Measurements from ENCODE around the gene CUX1.
A peak's percentile ranks its signal among the peaks of the same experiment; 100 is the strongest.
"Not testable (repeated sequence)": the region's sequence is repeated elsewhere in the genome, so short reads cannot be mapped to it uniquely, and the experiment has no call there.

CUX1 gene

DNA sequence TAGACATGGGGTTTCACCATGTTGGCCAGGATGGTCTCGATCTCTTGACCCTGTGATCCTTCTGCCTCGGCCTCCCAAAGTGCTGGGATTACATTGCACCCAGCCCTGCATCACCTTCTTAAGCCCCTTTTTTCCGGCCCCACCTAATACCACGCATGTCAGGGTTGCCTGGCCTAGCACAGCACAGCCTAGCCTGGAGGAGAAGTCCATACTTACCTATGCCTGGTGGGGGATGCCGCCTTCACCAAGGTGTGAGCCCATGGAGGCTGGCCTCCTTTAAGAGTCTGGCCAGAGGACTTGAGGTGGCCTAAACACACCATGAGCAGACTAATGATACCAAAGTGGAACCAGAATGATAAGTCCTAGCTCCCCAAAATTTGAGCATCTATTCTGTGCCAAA is 22.0 kb upstream of the CUX1 start:
- no peak for DNase-seq

DNA sequence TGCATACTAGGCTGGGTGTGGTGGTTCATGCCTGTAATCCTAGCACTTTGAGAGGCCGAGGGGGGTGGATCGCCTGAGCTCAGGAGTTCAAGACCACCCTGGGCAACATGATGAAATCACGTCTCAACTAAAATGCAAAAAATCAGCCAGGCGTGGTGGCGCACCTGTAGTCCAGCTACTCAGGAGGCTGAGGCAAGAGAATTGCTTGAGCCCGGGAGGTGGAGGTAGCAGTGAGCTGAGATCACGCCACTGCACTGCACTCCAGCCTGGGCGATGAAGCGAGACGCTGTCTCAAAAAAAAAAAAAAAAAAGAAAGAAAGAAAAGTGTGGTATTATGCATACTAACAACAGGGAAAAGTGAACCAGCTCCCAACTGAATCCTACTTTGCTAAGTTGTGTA is 19.3 kb upstream of the CUX1 start:
- not testable (repeated sequence) for DNase-seq

DNA sequence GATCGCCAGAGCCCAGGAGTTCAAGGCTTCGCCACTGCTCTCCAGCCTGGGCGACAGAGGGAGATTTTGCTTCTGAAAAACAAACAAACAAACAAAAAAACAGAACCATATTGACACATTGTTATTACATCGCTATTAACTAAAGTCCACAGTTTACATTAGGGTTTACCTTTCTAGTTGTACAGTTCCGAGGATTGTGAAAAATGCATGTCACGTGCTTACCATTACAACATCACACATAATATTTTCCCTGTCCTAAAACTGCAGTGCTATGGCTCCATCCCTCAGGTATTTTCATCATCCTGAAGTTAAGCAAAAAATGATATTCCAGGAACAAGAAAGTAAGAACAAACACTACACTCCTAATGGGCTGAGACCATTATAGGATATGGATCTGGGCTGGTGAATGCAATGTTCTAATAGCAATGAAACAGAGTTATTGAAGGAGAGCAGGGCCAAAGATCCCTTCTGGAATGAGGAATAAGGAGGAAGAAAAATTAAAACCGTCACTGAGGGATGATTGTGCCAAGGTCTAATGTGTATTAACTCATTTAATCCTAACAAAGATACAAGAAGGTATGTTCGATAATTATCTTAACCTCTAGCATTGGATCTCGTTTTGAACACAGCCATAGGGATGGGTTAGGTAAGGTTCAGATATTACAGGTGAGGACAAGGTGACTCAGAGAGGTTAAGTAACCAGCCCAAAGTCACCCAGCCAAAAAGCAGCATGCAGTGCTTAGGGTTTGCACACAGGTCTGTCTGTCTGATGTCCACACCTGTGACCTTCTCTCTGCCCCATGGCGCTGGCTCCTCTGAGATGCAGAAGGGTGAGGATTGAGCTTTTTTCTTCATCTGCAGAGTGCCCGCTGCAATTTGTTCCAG is 14.0 kb upstream of the CUX1 start:
- DNase-seq = no peak

DNA sequence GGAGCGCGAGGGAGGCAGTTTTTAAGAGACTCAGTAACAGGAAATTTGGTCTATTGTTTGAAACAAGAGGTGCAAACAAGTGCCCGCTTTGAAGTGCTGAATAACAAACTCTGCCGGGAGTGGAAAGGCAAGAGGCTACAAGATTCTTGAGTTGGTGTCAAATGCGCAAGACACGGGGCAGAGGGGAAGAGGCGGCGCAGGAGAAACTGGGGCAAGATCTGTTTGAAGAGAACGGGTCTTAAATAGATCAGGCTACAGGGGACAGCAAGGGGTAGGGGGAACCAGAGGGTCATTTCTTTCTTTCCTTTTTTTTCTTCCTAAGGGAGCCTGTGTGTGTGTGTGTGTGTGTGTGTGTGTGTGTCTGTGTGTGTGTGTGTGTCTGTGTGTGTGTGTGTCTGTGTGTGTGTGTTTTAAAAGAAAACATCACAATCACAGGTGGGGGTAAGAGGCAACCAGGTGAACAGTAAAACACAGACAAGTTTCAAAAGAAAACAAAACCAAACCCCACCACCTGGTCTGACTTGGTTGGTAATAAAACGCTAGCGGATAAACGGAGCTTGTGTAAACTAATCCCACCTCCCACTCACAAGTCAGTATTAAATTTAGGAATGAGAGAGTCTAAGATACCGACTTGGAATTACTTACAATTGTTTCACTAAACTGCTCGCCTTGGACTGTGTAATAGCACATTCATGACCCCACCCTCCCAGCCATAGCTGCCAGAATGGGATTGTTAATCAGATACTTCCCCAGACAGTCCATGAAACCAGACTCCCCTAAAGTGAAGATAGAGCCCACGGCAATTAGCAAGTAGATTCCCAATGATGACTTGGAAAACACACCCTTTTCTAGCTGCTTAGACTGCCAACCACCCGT is 13.1 kb upstream of the CUX1 start:
- no peak for DNase-seq

DNA sequence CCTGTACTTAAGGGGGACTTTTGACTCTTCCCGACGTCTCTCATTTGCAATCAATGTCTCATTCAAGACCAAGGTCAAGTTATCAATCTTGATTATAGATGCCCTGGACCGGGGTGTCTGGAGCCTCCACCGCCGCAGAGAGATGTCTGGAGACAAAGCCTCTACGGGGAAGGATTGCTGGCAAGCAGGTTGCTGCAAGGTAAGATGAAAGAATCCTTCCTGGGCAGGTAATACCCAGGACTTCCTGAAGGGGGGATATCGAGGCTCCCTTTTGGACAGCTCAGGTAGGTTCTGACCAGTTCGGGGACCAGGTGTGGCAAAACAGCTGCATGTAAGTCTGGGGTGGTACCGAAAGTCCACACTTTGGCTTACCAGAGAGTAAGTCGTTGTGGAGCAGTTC is 12.5 kb upstream of the CUX1 start:
- DNase-seq = no peak

DNA sequence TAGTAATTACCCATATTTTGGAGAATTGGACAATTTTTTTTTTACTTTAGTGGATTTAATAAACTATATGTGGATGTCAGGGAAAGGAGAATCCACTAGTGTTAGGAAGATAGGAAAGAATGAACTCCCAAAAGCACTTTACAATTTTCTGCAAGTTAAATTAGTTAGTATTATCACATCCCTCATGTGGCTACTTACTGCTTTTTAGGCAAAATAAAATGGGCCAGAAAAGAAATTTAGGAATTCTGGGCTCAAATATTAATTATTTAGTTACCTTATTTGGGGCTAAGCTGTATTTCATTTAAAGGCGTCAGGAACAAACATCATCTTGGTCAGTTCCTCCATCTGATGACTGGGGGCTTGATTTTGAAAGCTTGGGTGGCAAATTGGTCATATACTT is 4.8 kb upstream of the CUX1 start:
- DNase-seq = no peak

DNA sequence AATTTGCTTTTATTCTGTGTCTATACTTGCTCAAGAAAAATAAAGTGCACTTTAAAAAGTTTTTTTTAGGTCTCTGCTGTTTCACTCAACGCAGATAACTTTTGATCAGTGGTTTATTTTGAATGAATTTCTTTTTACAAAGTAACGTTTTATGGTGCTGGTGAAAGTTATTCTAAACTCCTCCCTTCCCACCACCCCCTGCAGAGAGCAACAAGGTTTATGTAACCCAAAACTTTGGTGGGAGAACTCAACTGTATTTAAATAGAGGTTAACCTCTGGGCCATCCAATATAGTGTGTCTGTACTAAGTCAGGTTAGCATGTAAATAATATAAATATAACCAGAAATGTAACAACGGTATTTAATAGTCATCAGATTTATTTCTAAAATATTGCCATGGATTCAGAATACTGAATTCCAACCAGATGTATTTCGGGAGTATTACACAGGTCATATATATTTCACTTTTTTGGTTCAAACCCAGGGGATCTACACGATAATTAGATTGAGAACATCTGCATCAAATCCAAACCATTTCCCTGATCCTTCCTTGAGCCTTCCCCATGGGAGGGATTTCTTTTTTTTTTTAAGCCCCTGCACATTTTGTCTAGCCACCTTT is 3.9 kb upstream of the CUX1 start:
- DNase-seq = no peak

DNA sequence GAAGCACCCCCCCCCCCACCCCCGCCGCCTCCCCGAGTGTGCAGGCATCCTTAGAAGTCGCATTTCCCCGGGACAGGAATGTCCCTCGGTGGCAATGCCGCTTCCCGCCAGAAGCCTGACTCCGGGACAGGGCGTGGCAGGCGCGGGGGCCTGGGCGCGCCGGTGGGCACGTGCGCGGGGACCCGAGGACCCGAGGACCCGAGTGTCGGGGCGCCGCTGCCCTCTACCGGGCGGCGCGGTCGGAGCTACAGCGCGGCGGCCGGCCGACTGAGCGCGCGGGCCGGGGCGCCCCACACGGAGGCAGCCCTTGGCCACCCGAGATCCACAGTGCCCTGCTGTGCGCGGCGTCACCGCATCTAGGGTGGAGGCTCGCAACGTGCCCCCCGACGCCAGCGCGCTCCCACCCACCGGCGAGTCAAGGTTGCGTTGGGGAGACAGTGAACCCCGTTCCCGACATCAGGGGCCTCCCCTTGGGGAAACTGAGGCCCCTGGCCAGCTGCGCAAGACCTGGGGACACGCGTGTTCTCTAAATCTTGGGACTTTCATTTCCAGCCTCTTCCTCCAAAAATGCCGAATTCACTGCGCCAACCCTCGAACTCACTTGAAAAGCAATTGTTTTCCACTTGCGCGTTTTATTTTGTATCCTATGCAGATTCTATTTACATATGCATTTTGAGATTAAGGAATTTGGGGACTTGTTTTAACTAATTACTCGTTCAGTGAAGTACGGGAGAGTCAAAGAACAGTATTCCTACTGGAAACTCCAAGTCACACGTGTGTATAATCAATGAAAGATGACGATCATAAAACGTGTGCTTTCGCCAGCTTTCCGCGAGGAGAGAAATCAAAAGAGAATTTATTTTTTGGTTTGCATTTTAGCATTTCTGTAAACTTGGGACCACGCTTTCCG is 3.1 kb upstream of the CUX1 start:
- peak; percentile 63 for DNase-seq

DNA sequence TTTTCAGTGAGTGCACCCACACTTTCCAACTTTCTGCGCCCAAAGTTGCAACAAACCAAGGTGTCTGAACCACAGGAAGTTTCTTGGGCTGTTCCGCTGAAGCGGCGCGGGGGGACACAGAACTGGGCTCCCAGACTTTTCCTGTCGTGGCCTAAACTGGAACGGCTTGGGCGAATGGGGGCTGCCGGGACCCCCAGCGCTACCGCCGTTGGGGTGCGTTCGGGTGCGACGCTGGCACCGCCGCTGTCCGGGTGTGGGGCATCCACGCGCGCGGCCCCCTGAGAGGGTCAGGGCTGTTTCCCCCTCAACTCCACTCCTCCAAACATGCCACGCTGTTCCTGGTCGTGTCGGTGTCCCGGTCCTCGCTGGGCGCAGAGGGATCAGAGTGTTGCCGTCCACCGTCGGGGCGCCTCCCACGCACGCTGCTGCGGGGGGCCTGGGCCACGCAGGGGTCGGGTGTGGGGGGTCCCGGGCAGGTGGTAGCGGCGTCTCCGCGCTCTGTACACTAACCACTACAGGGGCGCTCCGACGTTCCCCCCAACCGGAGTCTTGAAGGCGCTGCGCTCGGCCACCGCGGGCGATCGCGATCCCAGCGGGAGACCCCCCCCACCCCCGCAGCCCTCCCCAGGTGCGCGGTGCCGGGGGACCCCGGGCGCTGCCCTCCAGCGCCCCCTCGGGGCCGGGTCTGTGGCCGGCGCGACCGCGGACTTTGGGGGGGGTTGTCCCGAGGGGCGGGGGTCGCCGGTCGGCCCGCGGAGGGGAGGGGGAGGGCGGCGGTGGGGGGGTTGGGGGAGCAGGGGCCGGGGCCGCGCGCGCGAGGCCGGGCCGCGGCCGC is 2.2 kb upstream of the CUX1 start:
- peak; percentile 70 for DNase-seq

DNA sequence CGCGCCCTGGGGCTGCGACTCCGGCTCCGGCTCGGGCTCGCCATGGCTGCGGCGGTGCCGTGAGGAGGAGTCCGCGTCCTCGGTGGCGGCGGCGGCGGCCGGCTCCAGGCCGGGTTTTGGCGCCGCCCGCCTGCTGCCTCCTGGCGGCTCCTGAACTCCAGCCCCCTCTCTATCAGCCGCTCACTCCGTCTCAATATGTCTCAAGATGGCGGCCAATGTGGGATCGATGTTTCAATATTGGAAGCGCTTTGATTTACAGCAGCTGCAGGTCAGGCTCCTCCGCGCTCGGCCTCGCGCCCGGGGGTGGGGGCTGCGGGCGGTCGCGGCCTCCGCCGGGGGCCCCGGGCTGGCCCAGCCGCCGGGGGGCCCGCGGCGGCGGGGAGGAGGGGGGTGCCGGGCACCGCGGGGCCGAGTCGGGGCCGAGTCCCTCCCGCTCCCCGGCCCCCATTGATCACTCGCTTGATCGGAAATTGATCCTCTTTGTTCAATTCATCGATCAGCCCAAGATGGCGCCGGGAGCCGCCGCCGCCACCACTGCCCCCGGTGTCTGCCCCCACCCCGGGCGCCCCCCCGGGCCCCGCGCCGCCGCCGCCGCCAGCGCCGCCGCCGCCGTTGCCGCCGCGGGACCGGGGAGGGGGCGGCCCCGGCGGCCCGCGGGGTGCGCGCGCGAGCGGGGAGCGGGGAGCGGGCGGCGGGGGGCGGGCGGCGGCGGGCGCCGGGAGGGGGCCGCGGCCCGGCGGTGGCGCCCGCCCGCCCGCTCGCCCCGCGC is 1.4 kb upstream of the CUX1 start:
- peak; percentile 72 for DNase-seq

DNA sequence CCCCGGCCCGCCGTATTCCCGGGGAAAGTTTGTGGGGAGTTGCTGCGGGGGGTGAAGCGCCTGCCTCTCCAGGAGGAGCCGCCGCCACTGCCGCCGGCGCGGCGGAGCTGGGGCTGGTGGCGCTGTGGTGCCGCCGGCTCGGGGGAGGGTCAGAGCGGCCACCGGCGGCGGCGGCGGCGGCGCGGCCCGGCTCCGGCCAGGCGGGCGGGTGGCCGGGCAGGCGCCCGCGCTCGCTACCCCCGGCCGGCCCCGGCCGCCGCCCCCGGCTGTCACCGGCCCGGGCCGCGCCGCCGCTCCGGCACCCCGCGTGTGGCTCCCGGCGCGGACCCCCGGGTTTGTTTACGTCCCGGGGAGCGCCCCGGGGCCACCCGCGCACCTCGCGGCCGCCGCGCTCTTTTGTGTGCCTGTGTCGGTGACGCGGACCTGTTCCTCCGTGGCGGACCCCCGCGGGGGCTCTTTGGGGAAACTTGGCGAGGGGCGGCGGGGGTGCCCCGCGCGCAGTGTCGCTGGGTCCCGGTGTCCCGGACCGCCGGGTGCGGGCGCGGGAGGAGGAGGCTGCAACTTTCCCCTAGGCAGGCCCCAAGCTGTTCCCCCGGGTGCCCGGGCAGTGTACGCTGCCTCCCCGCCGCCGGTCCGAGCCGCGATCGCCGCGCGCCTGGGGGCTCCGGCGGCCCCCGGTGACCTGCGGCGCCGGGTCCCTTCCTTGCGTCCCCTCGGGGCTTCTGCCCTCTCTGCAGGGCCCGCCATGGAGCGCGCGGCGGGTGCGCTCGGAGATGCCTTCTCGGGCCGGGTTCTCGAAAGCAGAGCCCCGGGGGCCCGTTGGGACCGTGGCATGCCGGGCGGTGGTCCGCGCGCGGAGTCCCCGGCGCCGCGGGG is 593 bp upstream of the CUX1 start:
- DNase-seq = peak; percentile 33

DNA sequence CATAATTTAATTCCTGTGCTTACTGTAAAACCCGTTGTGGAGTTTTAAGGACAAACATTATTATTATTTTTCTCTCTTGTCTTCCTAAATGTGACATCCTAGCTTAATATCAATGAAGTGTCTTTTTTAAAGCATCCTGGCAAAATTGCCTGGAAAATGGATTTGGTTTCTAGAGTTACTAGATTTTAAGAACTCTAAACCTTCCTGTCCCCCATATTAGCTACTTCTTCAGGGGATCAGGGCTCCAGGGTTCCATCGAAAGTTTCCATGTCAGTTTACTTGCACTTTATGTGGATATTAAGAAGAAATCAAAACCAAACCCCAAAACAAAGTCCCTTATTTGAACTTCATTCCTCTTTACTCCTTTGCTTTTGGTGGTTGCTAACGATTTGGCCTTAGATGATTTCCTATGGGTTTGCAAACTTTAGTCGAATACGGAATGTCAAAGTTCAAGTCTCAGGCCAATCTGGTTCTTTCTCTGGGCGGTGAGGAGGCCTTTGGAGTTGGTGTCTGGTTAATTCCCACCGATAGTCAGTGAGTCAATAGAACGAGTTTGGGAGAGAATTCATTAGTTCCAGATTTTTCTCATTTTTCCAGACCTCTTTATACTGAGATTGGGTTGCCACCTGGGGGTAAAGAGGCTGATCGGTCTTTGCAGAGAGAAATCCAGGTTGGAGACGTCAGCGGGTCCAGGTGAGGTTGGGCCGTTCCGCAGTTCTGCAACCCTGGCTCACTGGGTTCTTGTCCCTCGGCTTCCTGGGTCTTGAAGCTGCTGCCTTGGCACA is 1.1 kb downstream of the CUX1 start:
- DNase-seq = no peak

DNA sequence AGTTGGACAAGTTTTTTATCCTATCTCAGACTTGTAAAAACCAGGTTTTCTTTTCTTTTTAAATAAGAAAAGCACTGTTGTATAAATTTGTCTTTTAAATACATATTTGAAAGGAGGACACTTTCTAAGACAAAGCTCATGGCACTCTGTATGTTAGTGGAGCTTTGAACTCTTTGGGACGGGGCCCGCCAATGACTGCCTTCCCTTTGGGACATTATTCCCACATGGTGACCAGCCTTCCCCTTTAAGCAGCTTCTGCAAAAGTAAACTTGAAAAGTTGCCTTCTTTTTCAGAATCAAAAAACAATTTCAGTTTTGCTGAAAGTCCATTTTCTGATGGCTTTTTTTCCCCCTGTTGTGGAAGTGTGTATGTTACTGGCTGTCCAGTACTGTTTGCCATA is 1.8 kb downstream of the CUX1 start:
- no peak for DNase-seq

DNA sequence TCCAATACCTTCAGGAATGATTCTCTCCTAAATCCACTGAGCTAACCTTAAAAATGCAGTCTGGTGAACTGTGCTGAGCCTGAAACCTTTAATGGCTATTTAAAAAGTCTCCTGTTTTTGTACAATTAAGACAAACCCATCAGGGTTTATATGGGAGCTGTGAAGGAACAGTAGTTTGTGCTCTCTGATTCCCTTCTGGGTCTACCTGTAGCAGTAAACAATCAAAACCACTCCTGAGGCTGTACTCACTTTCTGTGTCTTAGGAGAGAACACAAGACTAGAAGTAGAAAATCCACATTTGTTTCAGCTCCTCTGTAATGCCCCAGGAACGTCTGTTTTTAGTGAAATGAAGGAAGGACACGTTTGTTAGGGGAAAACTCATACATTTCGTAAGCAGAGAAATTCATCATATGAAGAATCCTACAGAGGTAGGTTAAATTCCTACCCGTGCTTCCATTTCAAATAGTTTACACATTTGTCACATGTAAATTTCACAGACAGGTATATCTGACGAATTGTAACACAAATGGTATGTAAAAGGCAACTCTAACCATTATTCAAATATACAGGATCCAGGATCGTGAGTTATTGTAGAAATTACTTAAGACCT is 2.6 kb downstream of the CUX1 start:
- no peak for DNase-seq

DNA sequence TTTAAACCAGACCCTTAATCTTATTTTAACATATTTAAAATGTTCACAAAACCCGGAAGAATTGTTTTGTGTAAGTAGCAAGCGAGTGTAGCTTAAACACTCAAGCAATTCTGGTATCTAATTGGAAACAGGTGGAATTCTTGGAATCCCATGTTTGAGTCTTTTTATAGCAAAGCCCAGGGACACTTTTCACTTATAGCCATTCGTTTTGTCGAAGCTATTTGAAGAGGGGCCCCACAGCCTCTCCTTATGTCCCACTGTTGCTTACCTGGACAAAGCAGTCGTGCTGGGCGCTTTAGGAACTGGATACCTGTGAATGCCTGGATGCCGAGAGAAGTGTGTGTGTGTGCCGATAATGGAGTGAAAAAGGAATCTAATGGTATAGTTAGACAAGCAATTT is 3.3 kb downstream of the CUX1 start:
- no peak for DNase-seq

DNA sequence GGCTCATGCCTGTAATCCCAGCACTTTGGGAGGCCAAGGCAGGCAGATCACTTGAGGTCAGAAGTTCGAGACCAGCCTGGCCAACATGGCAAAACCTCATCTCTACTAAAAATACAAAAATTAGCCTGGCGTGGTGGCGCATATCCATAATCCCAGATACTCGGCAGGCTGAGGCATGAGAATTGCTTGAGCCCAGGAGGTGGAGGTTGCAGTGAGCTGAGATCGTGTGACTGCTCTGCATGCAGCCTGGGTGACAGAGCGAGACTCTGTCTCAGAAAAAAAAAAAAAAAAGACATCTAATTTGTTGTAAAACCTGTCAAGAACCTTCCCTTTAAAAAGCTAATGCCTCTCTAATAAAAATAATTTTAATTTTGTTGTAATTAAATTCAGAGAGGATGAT is 5.2 kb downstream of the CUX1 start:
- DNase-seq = not testable (repeated sequence)

DNA sequence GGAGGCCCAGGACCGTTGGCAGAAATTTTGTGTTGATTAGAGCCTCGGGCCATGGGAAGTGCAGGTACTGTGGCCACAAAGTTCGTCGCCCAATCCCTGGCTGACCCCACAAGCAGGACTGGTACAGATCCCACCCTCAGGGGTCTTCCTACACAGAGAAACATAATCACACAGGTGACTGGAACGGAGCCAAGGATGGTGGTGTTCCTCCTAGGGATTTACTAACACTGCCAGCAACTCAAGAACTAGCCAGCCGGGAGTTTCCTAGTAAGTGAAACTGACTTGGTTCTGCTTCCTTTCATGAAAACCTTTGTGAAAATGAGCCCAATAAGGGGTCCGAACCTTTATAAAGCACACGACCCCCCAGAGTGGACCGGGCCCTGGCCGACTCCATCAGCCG is 5.7 kb downstream of the CUX1 start:
- DNase-seq = no peak

DNA sequence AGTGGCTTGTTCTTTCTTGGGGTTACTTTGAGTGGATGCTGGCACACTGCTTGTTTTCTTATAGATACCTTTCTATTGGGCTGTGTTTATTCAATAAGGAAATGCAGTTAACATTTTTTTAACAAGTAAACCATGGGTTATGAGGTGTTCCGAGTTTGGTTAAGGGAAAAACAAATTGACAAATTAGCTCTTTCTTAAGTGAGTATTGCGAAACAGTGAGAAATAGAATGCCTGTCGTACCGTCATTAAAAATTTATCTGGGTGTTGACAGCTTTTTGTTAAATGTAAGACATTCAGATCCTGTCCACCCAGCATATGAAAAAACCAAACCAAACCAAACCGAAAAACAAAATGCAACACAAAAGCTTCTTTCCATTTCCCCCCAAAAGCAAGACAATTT is 6.2 kb downstream of the CUX1 start:
- no peak for DNase-seq
